DND-41 (cell line): ENCODE measurements around the gene INPP5E.

Experiments
- ATAC-seq: fragments of 200-7000 bp; cut with Tn5 transposase; 3 replicates; pipeline ENCODE4 v1.9.1; 2021; ENCODE audit warnings: low read depth; ENCODE audit not compliant: insufficient read depth
- DNase-seq: peaks from one replicate; pipeline ENCODE4 v3.0.0-alpha.2; 2020
- H2AFZ ChIP-seq: 2 replicates; pipeline ENCODE4 v1.6.0; 2012; ENCODE audit warnings: low read depth, low read length
- H3K27ac ChIP-seq: 2 replicates; pipeline ENCODE4 v1.5.1; 2012; ENCODE audit warnings: low read length, inconsistent platforms
- H3K27me3 ChIP-seq: fragments of 200-600 bp; sonication (generic); 2 replicates; pipeline ENCODE4 v1.6.0; 2012; ENCODE audit warnings: low read length, mild to moderate bottlenecking, inconsistent platforms; ENCODE audit not compliant: insufficient read depth, poor library complexity
- H3K36me3 ChIP-seq: 2 replicates; pipeline ENCODE4 v1.5.1; 2012; ENCODE audit warnings: low read length, inconsistent platforms; ENCODE audit not compliant: insufficient read depth
- H3K4me1 ChIP-seq: 2 replicates; pipeline ENCODE4 v1.5.1; 2012; ENCODE audit warnings: mild to moderate bottlenecking, low read length; ENCODE audit not compliant: insufficient read depth
- H3K4me2 ChIP-seq: 2 replicates; pipeline ENCODE4 v1.6.0; 2012; ENCODE audit warnings: mild to moderate bottlenecking, moderate library complexity, low read length, inconsistent platforms; ENCODE audit not compliant: insufficient read depth
- H3K4me3 ChIP-seq, 2 experiments: fragments of 200-600 bp in 1 of 2; shearing (Covaris generic) in 1 of 2; 2 replicates each; pipeline ENCODE4 v1.5.1; 2012 to 2016; ENCODE audit warnings: inconsistent platforms in 2 of 2, low read length in 2 of 2, mild to moderate bottlenecking in 2 of 2, low read depth in 1 of 2, moderate library complexity in 1 of 2
- H3K79me2 ChIP-seq: 2 replicates; pipeline ENCODE4 v1.6.0; 2012; ENCODE audit warnings: low read length, inconsistent platforms; ENCODE audit not compliant: insufficient read depth
- H3K9ac ChIP-seq: 2 replicates; pipeline ENCODE4 v1.6.0; 2012; ENCODE audit warnings: low read depth, mild to moderate bottlenecking, inconsistent platforms, low read length, moderate library complexity
- H3K9me3 ChIP-seq: 2 replicates; pipeline ENCODE4 v1.5.1; 2012; ENCODE audit warnings: low read length, moderate library complexity, mild to moderate bottlenecking, inconsistent platforms; ENCODE audit not compliant: insufficient read depth, severe bottlenecking
- H4K20me1 ChIP-seq: 2 replicates; pipeline ENCODE4 v1.6.0; 2012; ENCODE audit warnings: low read length; ENCODE audit not compliant: insufficient read depth
- EZH2 ChIP-seq: IDR thresholded peaks from 3 replicates; pipeline ENCODE4 v1.6.1; 2012; ENCODE audit warnings: borderline replicate concordance, low read depth, mild to moderate bottlenecking, moderate library complexity, low read length, inconsistent platforms; ENCODE audit not compliant: severe bottlenecking
- TF ChIP-seq, protein P1 (sequence below): IDR thresholded peaks from 2 replicates; pipeline ENCODE4 v1.5.1; 2012; ENCODE audit warnings: borderline replicate concordance, low read length, moderate library complexity, mild to moderate bottlenecking; ENCODE audit not compliant: poor library complexity, severe bottlenecking; ENCODE audit errors: extremely low read depth

Gene INPP5E

DNA sequence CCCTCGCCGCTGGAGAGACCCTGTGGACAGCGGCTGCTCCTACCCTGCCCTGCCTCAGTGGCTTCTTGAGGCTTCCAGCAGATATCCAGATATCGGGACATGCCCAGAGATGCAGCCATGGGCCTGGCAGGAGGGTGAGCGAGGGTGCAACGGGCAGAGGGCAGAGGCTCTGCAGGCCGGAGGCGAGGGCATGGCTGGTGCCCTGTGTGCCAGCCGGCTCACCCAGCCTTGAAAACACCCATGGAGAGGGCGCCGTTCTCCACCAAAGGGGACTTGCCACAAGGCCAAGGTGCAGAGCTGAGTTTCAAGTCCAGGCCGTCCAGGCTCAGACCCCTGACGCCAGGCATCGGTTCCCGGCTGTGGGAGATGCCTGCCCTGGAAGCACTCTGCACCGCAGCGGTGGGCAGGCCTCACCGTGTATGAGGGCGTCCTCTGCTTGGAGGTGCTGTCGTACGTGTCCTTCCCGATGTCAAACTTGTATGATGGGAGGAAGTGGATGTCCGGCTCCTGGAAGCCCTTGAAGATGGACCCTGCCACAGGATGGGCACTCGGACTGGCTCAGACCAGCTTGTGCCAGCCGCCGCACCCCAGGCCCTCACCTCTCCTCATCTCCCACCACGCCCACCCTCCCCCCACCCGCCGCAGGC lies 8.9 kb downstream of the INPP5E start:
- no peak overlapping the region for H3K27ac ChIP-seq
- no peak for DNase-seq
- no peak overlapping the region for H3K9ac ChIP-seq
- H3K27me3 ChIP-seq: no peaks in the 10 kb centered on the region
- peaks cover 17% of the 10 kb centered on the region for H3K79me2 ChIP-seq
- H3K4me2 ChIP-seq: no peak overlapping the region
- peaks cover 53% of the 10 kb centered on the region for H3K36me3 ChIP-seq
- H2AFZ ChIP-seq: no peak overlapping the region
- no peaks in the 10 kb centered on the region for H3K4me1 ChIP-seq
- no peak overlapping the region for H3K4me3 ChIP-seq
- TF ChIP-seq EZH2: no peak
- TF ChIP-seq, protein P1, sequence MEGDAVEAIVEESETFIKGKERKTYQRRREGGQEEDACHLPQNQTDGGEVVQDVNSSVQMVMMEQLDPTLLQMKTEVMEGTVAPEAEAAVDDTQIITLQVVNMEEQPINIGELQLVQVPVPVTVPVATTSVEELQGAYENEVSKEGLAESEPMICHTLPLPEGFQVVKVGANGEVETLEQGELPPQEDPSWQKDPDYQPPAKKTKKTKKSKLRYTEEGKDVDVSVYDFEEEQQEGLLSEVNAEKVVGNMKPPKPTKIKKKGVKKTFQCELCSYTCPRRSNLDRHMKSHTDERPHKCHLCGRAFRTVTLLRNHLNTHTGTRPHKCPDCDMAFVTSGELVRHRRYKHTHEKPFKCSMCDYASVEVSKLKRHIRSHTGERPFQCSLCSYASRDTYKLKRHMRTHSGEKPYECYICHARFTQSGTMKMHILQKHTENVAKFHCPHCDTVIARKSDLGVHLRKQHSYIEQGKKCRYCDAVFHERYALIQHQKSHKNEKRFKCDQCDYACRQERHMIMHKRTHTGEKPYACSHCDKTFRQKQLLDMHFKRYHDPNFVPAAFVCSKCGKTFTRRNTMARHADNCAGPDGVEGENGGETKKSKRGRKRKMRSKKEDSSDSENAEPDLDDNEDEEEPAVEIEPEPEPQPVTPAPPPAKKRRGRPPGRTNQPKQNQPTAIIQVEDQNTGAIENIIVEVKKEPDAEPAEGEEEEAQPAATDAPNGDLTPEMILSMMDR: no peak
- H3K9me3 ChIP-seq: no peaks in the 10 kb centered on the region
- peaks cover 12% of the 10 kb centered on the region; the same call in 1 of the 2 replicates for H4K20me1 ChIP-seq
- ATAC-seq: no peak

DNA sequence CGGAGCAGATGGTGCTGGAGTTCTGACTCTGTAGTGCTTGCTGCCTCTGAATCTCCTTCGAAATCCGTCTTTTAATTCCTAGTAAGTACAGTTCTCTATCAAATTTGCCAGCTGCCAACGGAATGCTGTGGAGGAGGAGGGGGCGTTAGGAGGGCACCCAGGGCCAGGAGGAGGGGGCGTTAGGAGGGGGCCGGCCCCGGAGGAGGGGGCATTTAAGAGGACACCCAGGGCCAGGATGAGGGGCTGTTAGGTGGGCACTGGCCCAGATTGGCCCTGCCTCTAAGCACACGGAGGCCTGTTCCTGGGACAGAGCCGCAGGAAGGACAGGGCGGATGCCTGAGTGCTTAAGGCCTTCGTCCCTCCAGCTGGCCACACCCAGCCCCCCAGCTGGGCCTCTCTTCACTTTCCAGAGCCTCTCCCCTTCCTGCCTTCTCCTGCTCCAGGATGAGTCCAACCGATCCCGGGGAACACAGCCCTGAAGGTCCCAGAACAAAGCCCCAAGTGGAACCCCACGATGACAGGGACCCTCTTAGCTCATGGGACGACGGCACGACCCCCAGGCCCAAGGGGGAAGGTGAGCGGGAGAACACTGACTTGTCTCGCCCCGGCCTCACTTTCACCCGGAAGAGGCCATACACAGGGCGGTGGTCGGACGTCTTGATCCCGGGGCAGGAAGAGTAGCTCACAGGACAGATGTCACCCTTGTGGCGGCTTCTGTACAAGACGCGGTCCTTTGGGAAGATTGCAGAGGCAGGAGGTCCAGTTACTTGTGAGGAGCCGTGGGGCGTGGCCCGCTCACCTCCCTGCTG lies 9.8 kb downstream of the INPP5E start:
- Histone ChIP-seq H3K9me3 (no peaks in the 10 kb centered on the region), H3K79me2 (peaks cover 9% of the 10 kb centered on the region), H3K9ac (no peak overlapping the region), H3K27me3 (no peaks in the 10 kb centered on the region), H4K20me1 (peaks cover 6% of the 10 kb centered on the region; the same call in 1 of the 2 replicates), H2AFZ (no peak overlapping the region), H3K4me2 (no peak overlapping the region), H3K27ac (no peak overlapping the region), H3K36me3 (peaks cover 49% of the 10 kb centered on the region), H3K4me3 (no peak overlapping the region), H3K4me1 (no peaks in the 10 kb centered on the region)
- DNase-seq: no peak
- no peak for ATAC-seq
- TF ChIP-seq EZH2: no peak
- TF ChIP-seq, protein P1: no peak

DNA sequence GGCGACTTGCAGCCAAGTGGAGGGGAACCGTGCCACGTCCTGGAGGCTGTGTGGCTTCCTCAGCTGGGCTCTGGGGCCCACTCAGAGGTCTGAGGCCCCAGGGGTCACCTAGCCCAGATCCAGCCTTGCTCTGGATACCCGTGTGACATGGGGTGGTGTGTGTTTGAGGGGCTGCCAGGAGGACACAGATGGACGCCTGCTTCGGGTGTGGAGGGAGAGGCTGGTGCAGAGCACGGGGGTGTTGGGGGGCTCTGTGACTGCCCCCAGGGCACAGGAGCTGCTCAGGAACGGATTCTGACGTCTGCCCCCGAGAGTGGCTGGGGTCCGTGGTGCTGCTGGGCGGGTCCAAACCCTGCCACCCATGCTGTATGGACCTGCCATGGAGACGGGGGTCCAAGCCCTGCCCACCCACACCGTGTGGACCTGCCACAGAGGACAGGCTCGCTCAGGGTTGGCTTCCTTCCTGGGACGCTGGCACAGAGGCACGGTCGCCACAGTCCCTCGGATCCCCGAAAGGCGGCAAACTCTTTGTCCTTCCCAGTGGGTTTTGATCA lies 10.5 kb downstream of the INPP5E start:
- H3K9ac ChIP-seq: no peak overlapping the region
- H3K36me3 ChIP-seq: peaks cover 54% of the 10 kb centered on the region
- no peak for TF ChIP-seq EZH2
- TF ChIP-seq, protein P1: no peak
- 0 out of 2 replicates have a peak, but pooled peaks cover 5% of the 10 kb centered on the region for H3K79me2 ChIP-seq
- H3K27ac ChIP-seq: no peak overlapping the region
- H3K4me2 ChIP-seq: no peak overlapping the region
- no peak overlapping the region for H3K4me3 ChIP-seq
- peaks cover 5% of the 10 kb centered on the region; the same call in 1 of the 2 replicates for H4K20me1 ChIP-seq
- no peak for DNase-seq
- no peak overlapping the region for H2AFZ ChIP-seq
- H3K27me3 ChIP-seq: no peaks in the 10 kb centered on the region
- H3K9me3 ChIP-seq: no peaks in the 10 kb centered on the region
- no peaks in the 10 kb centered on the region for H3K4me1 ChIP-seq
- ATAC-seq: peak; percentile 14; the same call in 1 of the 3 replicates
